Neural crest cell (in vitro differentiated cells): ENCODE results near the gene FRMD3. TPM values are rescaled to one million over a fixed set of nuclear protein-coding genes. Genes with fewer than 3 reads are reported as not detected.

ENCODE experiments used
- DNase-seq: peaks from one replicate; pipeline ENCODE4 v3.0.0; 2021; ENCODE audit warnings: low read depth, mixed read lengths, low spot score
- H3K27ac Mint-ChIP-seq: one replicate; pipeline ENCODE4 v1.8.0; 2021; ENCODE audit warnings: mild to moderate bottlenecking, mixed read lengths; ENCODE audit not compliant: unreplicated experiment
- H3K27me3 Mint-ChIP-seq: 2 replicates; pipeline ENCODE4 v1.8.0; 2021; ENCODE audit warnings: low read depth, mild to moderate bottlenecking, mixed read lengths
- H3K36me3 Mint-ChIP-seq: 2 replicates; pipeline ENCODE4 v1.8.0; 2021; ENCODE audit warnings: low read depth, mild to moderate bottlenecking, mixed read lengths
- H3K4me1 Mint-ChIP-seq: 2 replicates; pipeline ENCODE4 v1.8.0; 2021; ENCODE audit warnings: mixed read lengths
- H3K4me3 Mint-ChIP-seq: one replicate; pipeline ENCODE4 v1.8.0; 2021; ENCODE audit warnings: mild to moderate bottlenecking, mixed read lengths
- H3K9me3 Mint-ChIP-seq: 2 replicates; pipeline ENCODE4 v1.8.0; 2021; ENCODE audit warnings: mixed read lengths
- CTCF ChIP-seq: fragments of 200-600 bp; sonication (generic); conservative IDR thresholded peaks from 2 replicates; pipeline ENCODE4 v1.5.0; 2021; ENCODE audit warnings: antibody characterized with exemption, mild to moderate bottlenecking
- total RNA-seq: library from RNA; stranded (reverse); gene quantifications from 2 replicates; pipeline ENCODE4 v1.2.1, GENCODE V29; 2021

Gene FRMD3
- total RNA-seq, 1 donor from 2014 or later: 2.3 TPM

- Mint-ChIP-seq H3K36me3 (peaks cover 9% of the 10 kb centered on the region), H3K27me3 (peaks cover 3% of the 10 kb centered on the region), H3K4me1 (no peaks in the 10 kb centered on the region), H3K9me3 (peaks cover 19% of the 10 kb centered on the region), H3K27ac (no peak overlapping the region), H3K4me3 (no peak overlapping the region)
- no peak for TF ChIP-seq CTCF
- no peak for DNase-seq
Measured at GRCh38 chr9:83514767-83515166, 23.4 kb downstream of the FRMD3 start.

GRCh38 chr9:83512621-83513020 is 25.6 kb downstream of the FRMD3 start:
- Mint-ChIP-seq H3K27me3 (peaks cover 3% of the 10 kb centered on the region), H3K27ac (peak overlapping the region; percentile 54), H3K4me1 (peaks cover 11% of the 10 kb centered on the region), H3K36me3 (peaks cover 9% of the 10 kb centered on the region), H3K9me3 (peaks cover 10% of the 10 kb centered on the region), H3K4me3 (no peak overlapping the region)
- no peak for DNase-seq
- TF ChIP-seq CTCF: no peak

GRCh38 chr9:83511051-83511450 is 27.1 kb downstream of the FRMD3 start:
- no peak overlapping the region for H3K4me3 Mint-ChIP-seq
- no peak for TF ChIP-seq CTCF
- peaks cover 6% of the 10 kb centered on the region for H3K36me3 Mint-ChIP-seq
- H3K27me3 Mint-ChIP-seq: peaks cover 3% of the 10 kb centered on the region
- H3K27ac Mint-ChIP-seq: no peak overlapping the region
- peaks cover 11% of the 10 kb centered on the region for H3K4me1 Mint-ChIP-seq
- DNase-seq: no peak
- H3K9me3 Mint-ChIP-seq: peaks cover 7% of the 10 kb centered on the region

- H3K4me1 Mint-ChIP-seq: peaks cover 11% of the 10 kb centered on the region
- peaks cover 3% of the 10 kb centered on the region for H3K36me3 Mint-ChIP-seq
- H3K9me3 Mint-ChIP-seq: peaks cover 4% of the 10 kb centered on the region
- no peak for DNase-seq
- no peak overlapping the region for H3K27ac Mint-ChIP-seq
- H3K4me3 Mint-ChIP-seq: no peak overlapping the region
- TF ChIP-seq CTCF: no peak
- no peaks in the 10 kb centered on the region for H3K27me3 Mint-ChIP-seq
Measured at GRCh38 chr9:83509402-83509801, 28.8 kb downstream of the FRMD3 start.

GRCh38 chr9:83508067-83508466 is 30.1 kb downstream of the FRMD3 start:
- H3K36me3 Mint-ChIP-seq: peaks cover 3% of the 10 kb centered on the region
- no peak for TF ChIP-seq CTCF
- no peak overlapping the region for H3K27ac Mint-ChIP-seq
- no peak overlapping the region for H3K4me3 Mint-ChIP-seq
- H3K4me1 Mint-ChIP-seq: peaks cover 11% of the 10 kb centered on the region
- no peak for DNase-seq
- H3K9me3 Mint-ChIP-seq: peaks cover 4% of the 10 kb centered on the region
- H3K27me3 Mint-ChIP-seq: no peaks in the 10 kb centered on the region

- no peak overlapping the region for H3K27ac Mint-ChIP-seq
- H3K27me3 Mint-ChIP-seq: no peaks in the 10 kb centered on the region
- DNase-seq: no peak
Measured at GRCh38 chr9:83505282-83505681, 32.9 kb downstream of the FRMD3 start.

More at GRCh38 chr9:83505282-83505681, 32.9 kb downstream of the FRMD3 start:
- no peak for TF ChIP-seq CTCF
- H3K4me1 Mint-ChIP-seq: peaks cover 19% of the 10 kb centered on the region
- H3K36me3 Mint-ChIP-seq: no peaks in the 10 kb centered on the region
- H3K9me3 Mint-ChIP-seq: peaks cover under 1% of the 10 kb centered on the region
- H3K4me3 Mint-ChIP-seq: no peak overlapping the region
